WTC11 (cell line): ENCODE results near the gene ALG2. TPM values are rescaled to one million over a fixed set of nuclear protein-coding genes. Genes with fewer than 3 reads are reported as not detected.
A peak's percentile ranks its signal among the peaks of the same experiment; 100 is the strongest.

Experiments
- ATAC-seq: fragments of 200-7000 bp; cut with Tn5 transposase; 2 replicates; pipeline ENCODE4 v1.10.0; 2021; ENCODE audit warnings: mild to moderate bottlenecking, moderate library complexity
- CTCF ChIA-PET: fragments of 300-600 bp; sonication (Branson Sonifier 250); formaldehyde crosslinking; loops from one replicate; lab custom pipeline; 2021; ENCODE audit warnings: antibody characterized with exemption; lab: Charles Lee
- POLR2A ChIA-PET: fragments of 350-600 bp; sonication (Branson Sonifier 250); formaldehyde crosslinking; loops from one replicate; lab custom pipeline; 2021; ENCODE audit warnings: antibody characterized with exemption; lab: Charles Lee
- DNase-seq: peaks from one replicate; pipeline ENCODE4 v3.0.0; 2021; ENCODE audit warnings: low spot score
- H3K27ac Mint-ChIP-seq: 2 replicates; pipeline ENCODE4 v1.8.0; 2021; ENCODE audit warnings: mixed read lengths
- H3K27me3 Mint-ChIP-seq: 2 replicates; pipeline ENCODE4 v1.8.0; 2021; ENCODE audit warnings: low read depth, mild to moderate bottlenecking, moderate library complexity, mixed read lengths
- H3K36me3 Mint-ChIP-seq: 2 replicates; pipeline ENCODE4 v1.8.0; 2021; ENCODE audit warnings: mixed read lengths
- H3K4me1 Mint-ChIP-seq: 2 replicates; pipeline ENCODE4 v1.8.0; 2022; ENCODE audit warnings: mixed read lengths
- H3K4me3 Mint-ChIP-seq: 2 replicates; pipeline ENCODE4 v1.8.0; 2021; ENCODE audit warnings: mild to moderate bottlenecking, moderate library complexity, mixed read lengths
- H3K9me3 Mint-ChIP-seq: 2 replicates; pipeline ENCODE4 v1.8.0; 2021; ENCODE audit warnings: mixed read lengths
- ARID4B ChIP-seq: sonication (generic); formaldehyde crosslinking; IDR thresholded peaks from 2 replicates; pipeline ENCODE4 v1.8.0; 2023; ENCODE audit warnings: missing genetic modification reagents, mild to moderate bottlenecking, borderline replicate concordance
- ATF1 ChIP-seq: sonication (generic); formaldehyde crosslinking; IDR thresholded peaks from 2 replicates; pipeline ENCODE4 v1.8.1; 2023; ENCODE audit warnings: mild to moderate bottlenecking, moderate library complexity, missing genetic modification reagents
- E2F1 ChIP-seq: sonication (generic); formaldehyde crosslinking; IDR thresholded peaks from 2 replicates; pipeline ENCODE4 v1.8.0; 2022; ENCODE audit warnings: mild to moderate bottlenecking, missing genetic modification reagents
- ELF4 ChIP-seq: sonication (generic); formaldehyde crosslinking; IDR thresholded peaks from 2 replicates; pipeline ENCODE4 v1.8.1; 2022; ENCODE audit warnings: low read depth, mild to moderate bottlenecking, moderate library complexity, missing genetic modification reagents
- ESRRA ChIP-seq: sonication (generic); formaldehyde crosslinking; IDR thresholded peaks from 2 replicates; pipeline ENCODE4 v1.8.1; 2022; ENCODE audit warnings: mild to moderate bottlenecking, missing genetic modification reagents, borderline replicate concordance
- FOXJ3 ChIP-seq: sonication (generic); formaldehyde crosslinking; IDR thresholded peaks from 2 replicates; pipeline ENCODE4 v1.9.0; 2021; ENCODE audit warnings: missing genetic modification reagents, mild to moderate bottlenecking, borderline replicate concordance
- FOXP1 ChIP-seq: sonication (generic); formaldehyde crosslinking; IDR thresholded peaks from 2 replicates; pipeline ENCODE4 v1.8.0; 2022; ENCODE audit warnings: missing genetic modification reagents, mild to moderate bottlenecking, moderate library complexity, borderline replicate concordance
- GTF2I ChIP-seq: fragments of 250-450 bp; sonication (Bioruptor Pico); conservative IDR thresholded peaks from 2 replicates; pipeline ENCODE4 v1.4.0; 2021; ENCODE audit warnings: mild to moderate bottlenecking
- IRF2 ChIP-seq: sonication (generic); formaldehyde crosslinking; IDR thresholded peaks from 2 replicates; pipeline ENCODE4 v1.8.0; 2022; ENCODE audit warnings: low read depth, missing genetic modification reagents, borderline replicate concordance
- JAZF1 ChIP-seq: fragments of 250-450 bp; sonication (Bioruptor Pico); IDR thresholded peaks from 2 replicates; pipeline ENCODE4 v1.9.0; 2021; ENCODE audit warnings: moderate library complexity, mild to moderate bottlenecking, inconsistent platforms
- JUN ChIP-seq: sonication (generic); formaldehyde crosslinking; IDR thresholded peaks from 2 replicates; pipeline ENCODE4 v1.8.0; 2023; ENCODE audit warnings: mild to moderate bottlenecking, missing genetic modification reagents
- MAX ChIP-seq: sonication (generic); formaldehyde crosslinking; IDR thresholded peaks from 2 replicates; pipeline ENCODE4 v1.8.0; 2022; ENCODE audit warnings: mild to moderate bottlenecking, missing genetic modification reagents
- MXD4 ChIP-seq: fragments of 250-450 bp; sonication (Bioruptor Pico); IDR thresholded peaks from 2 replicates; pipeline ENCODE4 v1.8.0; 2021; ENCODE audit warnings: mild to moderate bottlenecking, moderate library complexity, borderline replicate concordance
- NFATC4 ChIP-seq: fragments of 250-450 bp; sonication (Bioruptor Pico); IDR thresholded peaks from 2 replicates; pipeline ENCODE4 v1.9.0; 2021; ENCODE audit warnings: mild to moderate bottlenecking
- NR2C2 ChIP-seq: sonication (generic); formaldehyde crosslinking; IDR thresholded peaks from 2 replicates; pipeline ENCODE4 v1.8.0; 2022; ENCODE audit warnings: mild to moderate bottlenecking, missing genetic modification reagents
- NR3C1 ChIP-seq: sonication (generic); formaldehyde crosslinking; conservative IDR thresholded peaks from 2 replicates; pipeline ENCODE4 v1.8.1; 2023; ENCODE audit warnings: low read depth, mild to moderate bottlenecking, missing genetic modification reagents
- USF2 ChIP-seq: sonication (generic); formaldehyde crosslinking; IDR thresholded peaks from 2 replicates; pipeline ENCODE4 v1.8.1; 2023; ENCODE audit warnings: mild to moderate bottlenecking, missing genetic modification reagents, moderate library complexity
- ZBTB43 ChIP-seq: sonication (generic); formaldehyde crosslinking; IDR thresholded peaks from 2 replicates; pipeline ENCODE4 v1.8.1; 2023; ENCODE audit warnings: mild to moderate bottlenecking, missing genetic modification reagents
- ZNF232 ChIP-seq: sonication (generic); formaldehyde crosslinking; IDR thresholded peaks from 2 replicates; pipeline ENCODE4 v1.8.0; 2022; ENCODE audit warnings: mild to moderate bottlenecking, missing genetic modification reagents
- ZNF317 ChIP-seq: sonication (generic); formaldehyde crosslinking; IDR thresholded peaks from 2 replicates; pipeline ENCODE4 v1.8.1; 2023; ENCODE audit warnings: low read depth, mild to moderate bottlenecking, moderate library complexity, missing genetic modification reagents, borderline replicate concordance
- ZNF671 ChIP-seq: fragments of 250-450 bp; sonication (Bioruptor Pico); IDR thresholded peaks from 2 replicates; pipeline ENCODE4 v1.8.0; 2021; ENCODE audit warnings: mild to moderate bottlenecking
- total RNA-seq: library from RNA; stranded (reverse); gene quantifications from 3 replicates; pipeline ENCODE4 v1.2.3, GENCODE V29; 2021
- TF ChIP-seq, protein P1 (sequence below): fragments of 250-450 bp; sonication (Bioruptor Pico); IDR thresholded peaks from 2 replicates; pipeline ENCODE4 v1.8.0; 2021; ENCODE audit warnings: mild to moderate bottlenecking
- TF ChIP-seq, protein P2 (sequence below): sonication (generic); formaldehyde crosslinking; IDR thresholded peaks from 2 replicates; pipeline ENCODE4 v1.8.1; 2023; ENCODE audit warnings: mild to moderate bottlenecking, missing genetic modification reagents
- TF ChIP-seq, protein P3 (sequence below): sonication (generic); formaldehyde crosslinking; IDR thresholded peaks from 2 replicates; pipeline ENCODE4 v1.8.1; 2022; ENCODE audit warnings: mild to moderate bottlenecking, missing genetic modification reagents, moderate library complexity, borderline replicate concordance

ALG2 gene
- total RNA-seq, 1 experiment from 2014 or later, result 25.2 TPM

GRCh38 chr9:99221621-99222415, at the start of gene ALG2, which contains the start of gene SEC61B (continued):
- TF ChIP-seq NFATC4 (no peak), NR2C2 (no peak), JAZF1 (CRISPR knock-in tag) (no peak), USF2 (CRISPR knock-in tag) (0 out of 2 replicates have a peak, but pooled peaks have one; percentile 3), JUN (CRISPR knock-in tag) (peak; percentile 80; the same call in 1 of the 2 replicates), MAX (CRISPR knock-in tag) (peak; percentile 70), ZNF317 (no peak), MXD4 (CRISPR knock-in tag) (no peak), ELF4 (CRISPR knock-in tag) (no peak), IRF2 (no peak), ESRRA (CRISPR knock-in tag) (0 out of 2 replicates have a peak, but pooled peaks have one; percentile 9), E2F1 (CRISPR knock-in tag) (no peak), NR3C1 (CRISPR knock-in tag) (no peak), FOXP1 (peak; percentile 89; the same call in 1 of the 2 replicates), GTF2I (no peak), ZNF232 (CRISPR knock-in tag) (peak; percentile 27; the same call in 1 of the 2 replicates)
- TF ChIP-seq, protein P1, sequence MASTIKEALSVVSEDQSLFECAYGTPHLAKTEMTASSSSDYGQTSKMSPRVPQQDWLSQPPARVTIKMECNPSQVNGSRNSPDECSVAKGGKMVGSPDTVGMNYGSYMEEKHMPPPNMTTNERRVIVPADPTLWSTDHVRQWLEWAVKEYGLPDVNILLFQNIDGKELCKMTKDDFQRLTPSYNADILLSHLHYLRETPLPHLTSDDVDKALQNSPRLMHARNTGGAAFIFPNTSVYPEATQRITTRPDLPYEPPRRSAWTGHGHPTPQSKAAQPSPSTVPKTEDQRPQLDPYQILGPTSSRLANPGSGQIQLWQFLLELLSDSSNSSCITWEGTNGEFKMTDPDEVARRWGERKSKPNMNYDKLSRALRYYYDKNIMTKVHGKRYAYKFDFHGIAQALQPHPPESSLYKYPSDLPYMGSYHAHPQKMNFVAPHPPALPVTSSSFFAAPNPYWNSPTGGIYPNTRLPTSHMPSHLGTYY (CRISPR knock-in tag), result no peak
- TF ChIP-seq, protein P2, sequence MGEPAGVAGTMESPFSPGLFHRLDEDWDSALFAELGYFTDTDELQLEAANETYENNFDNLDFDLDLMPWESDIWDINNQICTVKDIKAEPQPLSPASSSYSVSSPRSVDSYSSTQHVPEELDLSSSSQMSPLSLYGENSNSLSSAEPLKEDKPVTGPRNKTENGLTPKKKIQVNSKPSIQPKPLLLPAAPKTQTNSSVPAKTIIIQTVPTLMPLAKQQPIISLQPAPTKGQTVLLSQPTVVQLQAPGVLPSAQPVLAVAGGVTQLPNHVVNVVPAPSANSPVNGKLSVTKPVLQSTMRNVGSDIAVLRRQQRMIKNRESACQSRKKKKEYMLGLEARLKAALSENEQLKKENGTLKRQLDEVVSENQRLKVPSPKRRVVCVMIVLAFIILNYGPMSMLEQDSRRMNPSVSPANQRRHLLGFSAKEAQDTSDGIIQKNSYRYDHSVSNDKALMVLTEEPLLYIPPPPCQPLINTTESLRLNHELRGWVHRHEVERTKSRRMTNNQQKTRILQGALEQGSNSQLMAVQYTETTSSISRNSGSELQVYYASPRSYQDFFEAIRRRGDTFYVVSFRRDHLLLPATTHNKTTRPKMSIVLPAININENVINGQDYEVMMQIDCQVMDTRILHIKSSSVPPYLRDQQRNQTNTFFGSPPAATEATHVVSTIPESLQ (CRISPR knock-in tag), result no peak
- TF ChIP-seq, protein P3, sequence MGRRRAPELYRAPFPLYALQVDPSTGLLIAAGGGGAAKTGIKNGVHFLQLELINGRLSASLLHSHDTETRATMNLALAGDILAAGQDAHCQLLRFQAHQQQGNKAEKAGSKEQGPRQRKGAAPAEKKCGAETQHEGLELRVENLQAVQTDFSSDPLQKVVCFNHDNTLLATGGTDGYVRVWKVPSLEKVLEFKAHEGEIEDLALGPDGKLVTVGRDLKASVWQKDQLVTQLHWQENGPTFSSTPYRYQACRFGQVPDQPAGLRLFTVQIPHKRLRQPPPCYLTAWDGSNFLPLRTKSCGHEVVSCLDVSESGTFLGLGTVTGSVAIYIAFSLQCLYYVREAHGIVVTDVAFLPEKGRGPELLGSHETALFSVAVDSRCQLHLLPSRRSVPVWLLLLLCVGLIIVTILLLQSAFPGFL, result peak; percentile 23

- ChIA-PET CTCF (no interaction called here), POLR2A (no interaction called here)
- no peak overlapping the region for H3K4me3 Mint-ChIP-seq
- ATAC-seq (no peak), DNase-seq (no peak)
- no peak overlapping the region for H3K27ac Mint-ChIP-seq
- H3K36me3 Mint-ChIP-seq, result no peaks in the 10 kb centered on the region
- H3K4me1 Mint-ChIP-seq, result peaks cover 7% of the 10 kb centered on the region; the same call in 1 of the 2 replicates
- H3K9me3 Mint-ChIP-seq, result no peaks in the 10 kb centered on the region
- no peaks in the 10 kb centered on the region for H3K27me3 Mint-ChIP-seq
- no peak for TF ChIP-seq ARID4B (CRISPR knock-in tag)
- TF ChIP-seq ZBTB43 (CRISPR knock-in tag), result no peak
- TF ChIP-seq FOXJ3 (CRISPR knock-in tag), result no peak
- TF ChIP-seq IRF2, result no peak
- TF ChIP-seq ATF1 (CRISPR knock-in tag), result no peak
- TF ChIP-seq ZNF671, result no peak
- TF ChIP-seq MXD4 (CRISPR knock-in tag), result no peak
Observed at GRCh38 chr9:99270491-99270890, 48.7 kb upstream of the ALG2 start.
